VCaP (cell line): Measurements from ENCODE around the gene NDUFS4.

Source experiments
- H3K27ac ChIP-seq: fragments of 450-650 bp; 2 replicates; pipeline ENCODE4 v1.5.1; 2017
- TF ChIP-seq, protein P1 (sequence below): fragments of 450-650 bp; conservative IDR thresholded peaks from 2 replicates; pipeline ENCODE4 v1.5.1; 2017; ENCODE audit warnings: mild to moderate bottlenecking, moderate library complexity

Gene NDUFS4

GRCh38 chr5:53575101-53575500 lies 14.7 kb downstream of the NDUFS4 start:
- no peak overlapping the region for H3K27ac ChIP-seq
- TF ChIP-seq, protein P1, sequence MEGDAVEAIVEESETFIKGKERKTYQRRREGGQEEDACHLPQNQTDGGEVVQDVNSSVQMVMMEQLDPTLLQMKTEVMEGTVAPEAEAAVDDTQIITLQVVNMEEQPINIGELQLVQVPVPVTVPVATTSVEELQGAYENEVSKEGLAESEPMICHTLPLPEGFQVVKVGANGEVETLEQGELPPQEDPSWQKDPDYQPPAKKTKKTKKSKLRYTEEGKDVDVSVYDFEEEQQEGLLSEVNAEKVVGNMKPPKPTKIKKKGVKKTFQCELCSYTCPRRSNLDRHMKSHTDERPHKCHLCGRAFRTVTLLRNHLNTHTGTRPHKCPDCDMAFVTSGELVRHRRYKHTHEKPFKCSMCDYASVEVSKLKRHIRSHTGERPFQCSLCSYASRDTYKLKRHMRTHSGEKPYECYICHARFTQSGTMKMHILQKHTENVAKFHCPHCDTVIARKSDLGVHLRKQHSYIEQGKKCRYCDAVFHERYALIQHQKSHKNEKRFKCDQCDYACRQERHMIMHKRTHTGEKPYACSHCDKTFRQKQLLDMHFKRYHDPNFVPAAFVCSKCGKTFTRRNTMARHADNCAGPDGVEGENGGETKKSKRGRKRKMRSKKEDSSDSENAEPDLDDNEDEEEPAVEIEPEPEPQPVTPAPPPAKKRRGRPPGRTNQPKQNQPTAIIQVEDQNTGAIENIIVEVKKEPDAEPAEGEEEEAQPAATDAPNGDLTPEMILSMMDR = no peak

- TF ChIP-seq, protein P1 = no peak
- H3K27ac ChIP-seq = no peak overlapping the region
These were observed 15.4 kb downstream of the NDUFS4 start for GRCh38 chr5:53575831-53576230.

DNA sequence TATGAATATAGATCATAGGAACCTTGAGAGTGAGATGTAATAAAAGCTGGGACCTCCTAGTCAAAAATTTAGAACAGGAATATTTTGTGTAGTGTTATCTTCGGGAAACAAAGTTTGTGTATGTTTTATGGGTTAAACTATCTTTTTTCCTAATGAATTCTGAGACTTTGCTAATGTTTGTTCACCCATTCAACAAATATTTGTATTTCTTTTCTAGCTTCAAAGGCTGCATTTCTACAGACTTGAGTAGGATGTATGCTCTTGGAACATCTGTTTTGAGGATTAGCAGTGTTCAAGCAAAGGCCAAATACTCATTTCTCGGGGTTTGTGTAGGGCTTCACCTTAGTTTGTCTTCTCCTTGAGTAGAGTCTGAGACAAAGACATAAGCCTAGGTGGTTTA lies 16.2 kb downstream of the NDUFS4 start:
- H3K27ac ChIP-seq = no peak overlapping the region
- TF ChIP-seq, protein P1 = no peak

DNA sequence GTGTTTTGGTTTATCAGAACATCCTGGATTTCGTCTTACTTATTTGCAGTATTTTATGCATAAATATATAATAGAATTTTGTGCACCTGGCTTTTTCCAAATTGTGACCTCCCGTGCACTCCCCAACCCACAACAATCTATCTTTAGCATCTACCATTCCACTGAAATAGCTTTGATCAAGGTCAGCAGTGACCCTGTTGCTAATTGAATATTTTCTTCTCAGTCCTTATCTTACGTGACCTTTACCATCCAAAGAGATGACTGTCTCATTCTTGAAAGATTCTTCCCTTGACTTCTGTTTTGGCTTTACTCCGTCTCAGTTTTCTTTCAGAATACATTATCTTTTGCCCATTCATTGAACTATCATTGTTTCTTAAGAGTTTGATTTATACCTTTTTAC lies 18.4 kb downstream of the NDUFS4 start:
- TF ChIP-seq, protein P1 = no peak
- no peak overlapping the region for H3K27ac ChIP-seq

- TF ChIP-seq, protein P1 = no peak
- no peak overlapping the region for H3K27ac ChIP-seq
These were observed 20.1 kb downstream of the NDUFS4 start for GRCh38 chr5:53580547-53580946.

DNA sequence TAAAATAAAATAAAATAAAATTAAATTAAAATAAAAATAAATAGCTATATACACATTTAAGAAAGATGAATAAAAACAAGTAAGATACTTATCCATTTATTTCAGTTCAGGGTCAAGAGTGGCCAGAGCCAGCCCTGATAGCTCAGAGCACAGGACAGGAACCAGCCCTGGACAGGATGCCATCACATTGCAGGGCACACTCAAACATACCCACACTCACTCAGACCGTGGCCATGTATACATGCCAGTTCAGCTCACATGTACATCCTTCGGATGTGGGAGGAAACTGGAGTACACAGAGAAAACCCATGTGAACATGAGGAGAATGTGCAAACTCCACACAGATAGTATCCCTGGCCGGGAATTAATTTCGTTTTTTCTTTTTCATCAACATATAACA lies 21.8 kb downstream of the NDUFS4 start:
- no peak overlapping the region for H3K27ac ChIP-seq
- TF ChIP-seq, protein P1 = no peak

DNA sequence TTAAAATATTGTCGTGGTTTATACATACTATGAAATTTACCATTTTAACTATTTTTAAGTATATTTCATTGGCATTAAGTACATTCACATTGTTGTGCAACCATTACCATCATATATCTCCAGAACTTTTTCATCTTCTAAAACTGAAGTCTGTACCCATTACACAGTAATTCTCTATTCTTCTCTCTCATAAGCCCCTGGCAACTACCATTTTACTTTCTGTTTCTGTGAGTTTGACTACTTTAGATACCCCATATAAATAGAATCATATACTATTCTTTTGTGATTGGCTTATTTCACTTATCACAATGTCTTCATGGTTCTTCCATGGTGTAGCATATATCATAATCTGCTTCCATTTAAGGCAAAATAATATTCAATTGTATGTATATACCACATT lies 30.3 kb downstream of the NDUFS4 start:
- H3K27ac ChIP-seq = no peak overlapping the region
- TF ChIP-seq, protein P1 = no peak

GRCh38 chr5:53594419-53594818 lies 34.0 kb downstream of the NDUFS4 start:
- TF ChIP-seq, protein P1 = no peak
- H3K27ac ChIP-seq = no peak overlapping the region
